GM04504 (cell line): Measurements from ENCODE around the gene BDNF.
A peak's percentile ranks its signal among the peaks of the same experiment; 100 is the strongest.
"Not testable (repeated sequence)": the region's sequence is repeated elsewhere in the genome, so short reads cannot be mapped to it uniquely, and the experiment has no call there.

Experiments
- DNase-seq: peaks from one replicate; pipeline ENCODE4 v3.0.0-alpha.2; 2012; ENCODE audit warnings: low read depth

The BDNF gene

GRCh38 chr11:27700351-27701301 lies at the start of gene BDNF:
Gene BDNF (minus strand): TSS chr11:27700455. CDS start chr11:27658564, 41,891 bp downstream.
- DNase-seq = no peak

DNA sequence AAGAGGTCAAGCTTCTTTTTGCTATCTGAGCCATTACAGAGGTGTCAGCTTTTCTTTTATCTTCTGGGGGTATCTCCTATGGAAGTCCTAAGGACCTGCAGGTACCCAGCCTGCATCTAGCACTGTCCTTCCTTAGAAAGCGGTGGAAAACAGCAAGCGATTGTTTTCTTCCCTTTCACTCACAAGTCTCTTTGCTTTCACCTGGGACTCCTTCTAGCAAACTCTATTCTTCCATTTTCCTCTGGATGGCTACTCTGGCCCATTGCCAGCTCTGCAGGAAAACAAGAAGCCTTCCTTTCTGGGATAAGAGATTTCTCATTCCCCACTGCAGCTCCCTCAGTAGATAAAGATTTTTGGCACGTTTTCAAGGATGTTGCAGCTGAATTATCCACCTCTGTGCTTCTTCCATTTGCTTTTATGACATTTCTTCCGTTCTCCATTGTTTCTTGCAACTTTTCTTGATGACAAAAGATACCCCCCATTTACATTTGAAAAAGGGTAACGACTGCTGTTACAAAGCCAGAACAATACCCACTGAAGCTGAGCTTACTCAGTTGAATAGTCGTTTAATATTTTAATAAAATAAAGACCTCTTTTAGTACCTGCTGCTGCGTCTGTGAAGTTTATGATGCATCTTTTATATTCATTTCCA lies 40.2 kb upstream of the BDNF start:
- no peak for DNase-seq

- DNase-seq = no peak
Observed at GRCh38 chr11:27735281-27735680, 35.0 kb upstream of the BDNF start.

- DNase-seq = not testable (repeated sequence)
Observed at GRCh38 chr11:27731803-27732202, 31.5 kb upstream of the BDNF start.

DNA sequence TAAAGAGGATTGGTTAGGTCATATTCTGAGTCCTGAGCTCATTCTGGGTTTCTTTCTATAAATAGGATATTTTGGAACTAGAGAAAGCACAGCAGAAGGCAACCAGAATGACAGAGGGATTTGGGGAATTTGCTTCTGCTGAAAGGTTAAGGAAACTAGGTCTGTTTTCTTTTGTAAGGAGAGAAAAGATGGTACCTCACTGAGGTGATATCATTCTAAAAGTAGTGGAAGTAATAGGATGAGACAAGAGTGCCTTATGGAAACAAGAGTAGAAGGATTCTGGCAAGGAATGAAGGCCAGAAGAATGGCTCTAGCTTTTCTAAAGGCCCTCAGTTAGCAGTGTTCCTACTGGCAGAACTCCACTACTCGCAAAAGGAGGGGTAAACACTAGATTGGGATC lies 26.7 kb upstream of the BDNF start:
- DNase-seq = no peak

DNA sequence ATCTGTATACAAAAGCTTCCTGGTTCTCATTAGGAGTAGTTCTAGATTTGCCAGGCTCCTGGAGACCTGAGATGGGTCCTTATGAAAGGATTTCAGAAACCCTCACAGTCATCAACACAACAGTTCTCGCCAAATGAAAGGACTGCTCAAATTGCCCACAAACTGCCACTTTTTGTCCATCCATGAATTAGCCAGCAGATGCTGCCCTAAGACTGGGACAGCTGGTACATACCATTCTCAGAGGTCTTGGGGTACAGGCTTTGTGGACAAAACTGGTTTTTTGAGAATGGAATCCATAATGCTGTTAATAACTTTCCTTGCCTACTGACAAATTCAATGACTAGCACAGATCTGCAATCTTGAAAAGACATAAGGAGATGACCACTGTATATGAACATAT lies 23.4 kb upstream of the BDNF start:
- DNase-seq = no peak

- DNase-seq = no peak
Observed at GRCh38 chr11:27722953-27723344, 22.7 kb upstream of the BDNF start.

GRCh38 chr11:27722117-27722952 lies 22.1 kb upstream of the BDNF start:
- DNase-seq = no peak

- no peak for DNase-seq
Observed at GRCh38 chr11:27721264-27722116, 21.2 kb upstream of the BDNF start.

GRCh38 chr11:27720277-27720830 lies 20.1 kb upstream of the BDNF start:
- DNase-seq = no peak

- no peak for DNase-seq
Observed at GRCh38 chr11:27719546-27719925, 19.3 kb upstream of the BDNF start.

GRCh38 chr11:27718863-27719545 lies 18.7 kb upstream of the BDNF start:
- no peak for DNase-seq

DNA sequence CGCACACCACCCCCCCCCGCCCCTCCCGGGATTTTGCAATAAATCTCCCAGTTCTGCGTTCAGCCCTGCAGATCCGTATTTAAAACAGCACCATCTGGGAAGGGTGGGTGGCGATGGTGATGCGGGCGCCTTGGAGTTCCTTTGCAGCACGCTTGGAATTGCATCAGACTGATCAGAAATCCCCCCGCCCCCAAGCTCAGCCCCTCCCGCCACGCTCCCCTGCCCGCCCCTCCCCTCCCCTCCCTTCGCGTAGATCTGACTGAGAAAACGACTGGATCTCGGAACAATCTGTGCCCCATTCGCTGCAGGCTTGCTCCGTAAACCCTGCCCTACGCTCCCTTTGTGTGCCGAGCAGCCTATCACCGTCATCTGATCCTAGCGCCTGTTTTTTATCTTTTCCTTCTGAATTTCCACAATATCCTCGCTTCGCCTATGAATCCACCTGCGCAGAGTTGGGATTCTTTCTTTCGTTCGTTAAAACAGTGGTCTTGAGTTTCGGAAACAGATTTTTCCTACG lies 18.1 kb upstream of the BDNF start:
- DNase-seq = peak; percentile 89

- DNase-seq = no peak
Observed at GRCh38 chr11:27717801-27718229, 17.6 kb upstream of the BDNF start.

DNA sequence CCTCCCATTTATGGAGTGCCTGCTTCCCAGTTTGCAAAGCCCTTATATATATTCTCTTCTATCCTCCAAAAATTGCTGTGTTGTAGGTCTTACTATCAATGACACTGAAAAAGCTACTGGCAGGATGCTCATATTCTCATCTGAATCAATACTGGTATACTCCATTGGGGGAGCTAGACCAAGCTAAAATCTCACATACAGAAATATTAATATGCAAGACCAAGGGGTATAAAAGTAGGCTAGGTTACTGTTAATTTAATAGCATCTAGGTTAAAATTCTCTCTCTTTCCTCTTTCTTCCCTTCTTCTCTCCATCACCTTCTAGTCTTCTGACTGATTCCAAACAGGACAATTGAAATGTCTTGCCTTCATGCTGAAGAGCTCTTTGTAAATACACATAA lies 17.1 kb upstream of the BDNF start:
- no peak for DNase-seq

GRCh38 chr11:27716835-27717234 lies 16.6 kb upstream of the BDNF start:
- DNase-seq = no peak

DNA sequence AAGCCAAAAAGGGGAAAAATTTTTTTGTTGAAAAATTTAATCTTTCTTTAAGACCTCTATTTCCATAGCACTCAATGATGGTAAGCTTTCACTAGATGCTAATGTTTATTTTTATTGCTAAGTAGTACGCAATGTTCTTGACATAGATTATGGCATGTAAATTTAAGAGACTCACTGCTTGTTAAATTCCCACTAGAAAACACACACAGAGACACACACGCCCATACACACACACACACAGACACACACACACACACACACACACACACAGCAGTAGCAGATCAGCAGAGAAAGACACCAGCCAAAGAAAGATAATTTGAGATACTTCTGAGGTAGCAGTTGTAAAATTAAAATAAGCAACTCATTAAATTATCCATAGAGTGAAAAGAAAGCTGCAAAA lies 16.0 kb upstream of the BDNF start:
- no peak for DNase-seq

DNA sequence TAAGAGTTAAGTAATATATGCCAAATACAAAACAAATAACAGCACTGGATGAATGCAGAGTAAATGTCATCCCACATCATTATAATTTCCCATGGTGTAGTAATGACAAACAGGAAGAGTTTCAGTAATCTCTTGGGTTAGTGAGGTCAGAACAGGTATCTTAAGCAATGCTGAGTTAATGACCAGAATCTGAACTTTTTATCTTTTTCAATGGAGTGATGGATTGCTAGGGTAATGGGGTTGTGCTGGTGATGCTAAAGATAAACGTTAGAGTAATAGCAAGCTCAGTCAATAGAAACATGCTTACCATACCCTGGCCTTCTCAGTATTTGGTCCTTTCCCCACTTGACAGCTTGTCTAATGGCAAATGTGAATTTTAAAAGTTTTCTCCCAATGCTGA lies 11.5 kb upstream of the BDNF start:
- DNase-seq = no peak

GRCh38 chr11:27710536-27710935 lies 10.3 kb upstream of the BDNF start:
- no peak for DNase-seq

DNA sequence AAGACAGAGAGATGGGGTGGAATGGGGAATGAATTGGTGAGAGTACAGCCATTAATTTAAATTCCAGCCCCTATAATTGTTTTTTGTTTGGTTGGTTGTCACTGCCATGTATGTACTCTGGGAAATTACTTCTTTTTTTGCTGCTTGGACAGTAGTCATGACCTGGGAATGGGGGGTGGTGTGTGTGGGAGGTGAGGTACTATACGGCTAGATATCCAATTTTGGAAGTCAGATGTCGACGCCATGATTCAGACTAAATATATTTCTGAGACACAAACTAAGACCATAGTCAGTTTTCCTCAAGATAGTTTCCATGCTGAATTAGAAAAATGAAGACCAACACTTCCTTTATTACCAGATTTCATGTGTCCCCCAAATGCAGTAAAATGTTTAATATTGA lies 7.4 kb upstream of the BDNF start:
- no peak for DNase-seq
